CD4-positive, alpha-beta T cell treated with Interleukin-6 for 4 hours (primary cell): ENCODE data around the gene SYVN1.
A peak's percentile ranks its signal among the peaks of the same experiment; 100 is the strongest.
"Not testable (repeated sequence)": the region's sequence is repeated elsewhere in the genome, so short reads cannot be mapped to it uniquely, and the experiment has no call there.

ENCODE experiments used
- DNase-seq: peaks from one replicate; pipeline ENCODE4 v3.0.0-alpha.2; 2020; ENCODE audit warnings: mixed read lengths

The SYVN1 gene

GRCh38 chr11:65126624-65127274, 7.6 kb downstream of the SYVN1 start:
- no peak for DNase-seq

- no peak for DNase-seq
These were observed 8.9 kb downstream of the SYVN1 start for GRCh38 chr11:65125197-65126056.

DNA sequence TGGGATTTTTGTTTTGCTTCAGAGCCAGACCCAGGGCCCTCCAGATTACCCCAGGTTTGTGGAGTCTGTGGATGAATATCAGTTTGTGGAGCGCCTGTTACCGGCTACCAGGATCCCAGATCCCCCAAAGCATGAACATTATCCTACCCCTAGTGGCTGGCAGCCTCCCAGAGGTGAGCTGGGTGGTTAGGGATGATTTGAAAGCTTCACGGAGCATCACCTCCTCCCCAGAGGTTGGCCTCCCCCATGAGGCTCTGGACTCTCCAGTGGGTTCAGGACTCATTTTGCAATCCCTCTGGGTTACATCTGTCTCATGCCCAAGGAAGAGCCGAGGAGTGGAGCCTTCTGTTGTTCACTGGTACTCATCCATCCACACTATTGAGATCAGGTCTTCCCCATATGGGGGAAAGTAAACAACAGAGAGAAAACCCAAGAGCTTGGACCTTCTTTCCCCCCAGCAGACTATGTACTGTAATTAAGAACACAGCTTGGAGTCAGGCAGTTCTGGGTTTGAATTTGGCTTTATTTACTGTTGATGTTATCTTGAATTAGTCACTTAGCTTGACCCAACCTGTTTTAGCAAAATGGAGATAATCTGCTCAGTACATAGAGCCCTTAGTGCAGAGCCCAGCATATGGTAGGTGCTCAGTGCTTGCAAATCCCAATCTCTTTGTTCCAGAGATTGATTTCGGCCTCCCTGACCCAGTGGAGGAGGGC, 9.7 kb downstream of the SYVN1 start:
- no peak for DNase-seq

DNA sequence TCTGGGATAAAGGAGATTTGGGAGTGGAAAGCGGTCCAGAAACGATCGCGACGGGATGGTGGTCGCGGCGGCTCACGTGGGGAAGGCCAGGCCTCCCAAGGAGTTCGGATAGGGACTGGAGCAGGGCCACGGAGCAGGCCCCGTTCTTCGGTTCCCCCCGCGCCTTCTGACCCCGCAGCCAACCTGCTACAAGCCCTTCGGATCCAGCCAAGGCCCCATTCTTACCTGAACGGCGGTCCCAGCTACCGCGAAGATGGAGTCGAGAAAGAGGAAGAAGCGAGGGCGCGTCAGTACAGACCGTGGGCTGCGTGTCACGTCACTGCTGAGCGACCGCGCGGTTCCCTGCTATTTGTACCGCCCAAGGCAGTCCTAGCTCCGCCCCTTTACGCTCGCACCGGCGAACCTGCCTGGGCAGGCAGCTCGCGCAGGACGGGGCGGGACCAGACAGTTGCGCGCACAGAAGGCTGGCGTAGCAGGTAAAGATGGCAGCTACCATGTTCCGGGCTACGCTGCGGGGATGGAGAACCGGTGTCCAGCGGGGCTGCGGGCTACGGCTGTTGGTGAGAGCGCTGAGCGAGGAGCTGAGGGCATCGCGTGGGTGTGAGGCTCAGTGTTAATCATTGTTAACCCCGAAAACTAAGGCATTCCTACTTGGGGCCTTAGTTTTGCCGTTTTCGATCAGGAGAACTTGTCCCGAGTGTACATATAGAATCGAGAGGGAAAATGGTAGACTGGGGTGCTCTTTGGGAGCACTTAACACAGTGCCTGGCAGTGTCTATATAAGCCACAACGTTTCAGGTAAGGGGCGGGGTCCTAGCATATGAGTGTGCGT, 12.2 kb downstream of the SYVN1 start, which contains the start of the genes FAU and MRPL49:
TSS of gene FAU (minus strand) at position 270 of the 832 bp plus-strand sequence. CDS start 321 bp downstream, outside the sequence.
TSS of gene MRPL49 (plus strand) at position 457 of the 832 bp plus-strand sequence. CDS start at position 483, 26 bp downstream.
- peak; percentile 100 for DNase-seq

DNA sequence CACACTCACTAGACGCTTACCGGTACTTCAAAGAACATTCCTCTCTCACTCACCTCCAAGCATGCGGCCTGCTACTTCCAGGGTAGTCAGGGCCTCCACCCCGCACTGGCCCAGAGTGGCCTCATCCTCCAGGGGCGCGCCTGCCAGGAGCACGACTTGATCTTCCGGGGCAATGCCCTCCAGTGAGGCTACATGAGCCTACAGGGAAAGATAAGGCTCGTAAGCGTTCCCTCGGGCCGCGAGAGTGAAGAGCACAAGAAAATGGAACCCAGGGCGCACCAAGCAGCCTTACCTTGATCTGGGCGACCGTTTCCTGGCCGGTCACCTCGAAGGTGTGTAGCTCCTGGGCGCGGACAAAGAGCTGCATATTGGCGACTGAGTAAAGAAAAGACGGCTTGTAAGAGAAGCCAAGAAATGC, 12.9 kb downstream of the SYVN1 start:
- DNase-seq, result no peak

DNA sequence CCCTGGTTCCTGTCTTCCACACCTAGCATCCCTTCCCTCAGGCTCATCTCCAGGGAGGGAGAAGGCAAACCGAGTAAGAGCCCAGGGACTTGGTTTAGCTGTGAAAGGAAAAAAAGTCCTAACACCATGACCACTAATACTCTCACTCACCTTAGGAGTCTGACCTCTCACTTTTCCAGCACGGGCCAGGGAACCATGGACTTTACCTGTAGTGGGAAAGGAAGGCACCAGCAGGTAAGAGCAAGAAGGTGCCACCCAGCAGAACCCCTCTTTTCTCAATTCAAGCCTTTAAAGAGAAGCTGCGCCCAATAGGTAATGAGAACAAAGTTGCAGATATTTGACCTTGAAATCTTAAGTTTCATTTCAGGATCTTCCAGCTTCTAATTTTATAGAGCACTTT, 13.5 kb downstream of the SYVN1 start:
- DNase-seq, result no peak

- no peak for DNase-seq
These were observed 14.7 kb downstream of the SYVN1 start for GRCh38 chr11:65119670-65119995.

DNA sequence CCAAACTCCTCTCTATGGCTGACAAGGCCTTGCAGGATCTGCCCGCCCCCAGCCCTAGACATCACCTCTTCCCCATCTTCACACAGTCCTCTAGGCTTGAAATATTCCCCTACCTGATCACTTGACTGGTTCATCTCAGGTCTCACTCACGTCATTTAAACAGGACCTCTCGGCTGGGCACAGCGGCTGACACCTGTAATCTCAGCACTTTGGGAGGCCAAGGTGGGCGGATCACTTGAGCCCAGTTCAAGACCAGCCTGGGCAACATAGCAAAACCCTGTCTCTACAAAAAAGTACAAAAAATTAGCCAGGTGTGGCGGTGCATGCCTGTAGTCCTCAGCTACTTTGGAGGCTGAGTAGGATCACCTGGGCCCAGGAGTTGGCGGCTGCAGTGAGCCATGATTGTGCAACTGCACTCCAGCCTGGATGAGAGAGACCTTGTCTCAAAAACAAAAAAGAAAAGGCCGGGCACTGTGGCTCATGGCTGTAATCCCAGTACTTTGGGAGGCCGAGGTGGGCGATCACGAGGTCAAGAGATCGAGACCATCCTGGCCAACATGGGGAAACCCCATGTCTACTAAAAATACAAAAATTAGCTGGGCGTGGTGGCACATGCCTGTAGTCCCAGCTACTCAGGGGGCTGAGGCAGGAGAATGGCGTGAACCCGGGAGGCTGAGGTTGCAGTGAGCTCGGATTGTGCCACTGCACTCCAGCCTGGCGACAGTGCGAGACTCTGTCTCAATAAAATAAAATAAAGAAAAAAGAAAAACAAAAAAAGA, 15.2 kb downstream of the SYVN1 start:
- DNase-seq, result not testable (repeated sequence)

GRCh38 chr11:65118097-65118837, 16.1 kb downstream of the SYVN1 start:
- no peak for DNase-seq

DNA sequence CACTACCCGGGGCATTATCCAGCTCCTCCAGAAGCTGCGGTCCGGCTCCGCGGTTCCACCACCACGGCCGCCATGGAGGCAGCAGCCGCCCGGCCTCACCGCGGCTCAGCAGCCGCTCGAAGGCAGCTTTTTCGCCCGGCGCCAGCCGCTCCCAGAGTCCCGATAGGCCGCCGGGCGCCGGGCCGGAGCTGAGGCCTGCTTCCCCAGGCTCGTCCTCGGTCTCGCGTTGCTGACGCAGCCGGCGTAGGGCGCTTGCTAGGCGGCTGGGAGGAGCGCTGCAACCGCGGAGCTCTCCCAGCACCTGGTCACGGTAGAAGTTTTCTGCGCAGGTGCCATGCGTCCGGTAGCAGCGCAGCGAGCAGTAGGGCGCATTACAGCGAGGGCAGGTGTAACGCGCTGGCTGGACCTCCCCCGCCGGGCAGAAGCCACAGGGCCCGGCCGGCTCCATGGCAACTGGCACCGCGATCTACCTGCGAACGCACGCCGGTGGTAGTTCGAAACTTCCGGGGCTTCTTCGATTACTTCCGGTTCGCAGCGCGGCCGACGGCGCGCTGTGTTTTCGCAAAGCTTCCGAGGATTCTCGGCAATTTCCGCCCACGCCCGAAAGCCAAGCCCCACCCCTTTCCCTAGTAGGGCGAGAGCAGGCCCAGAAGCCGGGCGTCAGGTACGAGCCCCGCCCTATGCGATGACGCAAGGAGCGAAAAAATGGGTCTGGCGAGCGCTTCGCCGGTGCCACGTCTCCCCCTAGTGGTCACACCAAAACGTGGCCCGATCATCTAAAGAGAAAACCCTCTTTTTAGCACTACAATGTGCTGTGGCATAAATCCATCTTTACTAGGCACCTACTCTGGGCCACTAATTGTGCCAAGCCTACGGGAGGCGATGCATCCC, 16.9 kb downstream of the SYVN1 start, which contains the start of gene ZNHIT2:
TSS of gene ZNHIT2 (minus strand) at position 496 of the 891 bp plus-strand sequence. CDS start at position 448, 48 bp downstream.
- DNase-seq, result peak; percentile 100

- peak; percentile 64 for DNase-seq
These were observed 17.7 kb downstream of the SYVN1 start for GRCh38 chr11:65116370-65117205.

GRCh38 chr11:65115361-65116082, 18.8 kb downstream of the SYVN1 start:
- no peak for DNase-seq

DNA sequence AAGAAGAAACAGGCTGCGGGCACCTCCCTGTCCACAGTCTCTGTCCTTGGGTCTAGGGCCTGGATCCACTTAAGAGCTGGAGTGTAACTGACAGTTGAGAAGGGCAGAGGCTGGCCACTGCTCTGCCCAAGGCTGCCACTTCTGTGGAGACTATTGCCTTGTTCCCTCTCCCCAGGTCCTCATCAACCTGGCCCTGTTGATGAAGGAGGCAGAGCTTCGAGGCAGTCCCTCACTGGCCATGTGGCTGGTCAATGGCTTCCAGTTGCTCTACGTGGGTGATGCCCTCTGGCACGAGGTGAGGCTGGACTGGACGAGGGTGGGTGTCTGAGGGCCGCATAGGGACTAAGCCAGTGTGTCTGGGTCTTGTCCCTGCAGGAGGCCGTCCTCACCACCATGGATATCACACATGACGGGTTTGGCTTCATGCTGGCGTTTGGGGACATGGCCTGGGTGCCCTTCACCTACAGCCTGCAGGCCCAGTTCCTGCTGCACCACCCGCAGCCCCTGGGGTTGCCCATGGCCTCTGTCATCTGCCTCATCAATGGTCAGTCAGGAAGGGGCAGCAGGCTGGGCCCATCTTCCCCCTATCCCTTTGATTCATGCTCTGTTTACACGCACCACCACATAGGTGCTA, 19.7 kb downstream of the SYVN1 start:
- no peak for DNase-seq

DNA sequence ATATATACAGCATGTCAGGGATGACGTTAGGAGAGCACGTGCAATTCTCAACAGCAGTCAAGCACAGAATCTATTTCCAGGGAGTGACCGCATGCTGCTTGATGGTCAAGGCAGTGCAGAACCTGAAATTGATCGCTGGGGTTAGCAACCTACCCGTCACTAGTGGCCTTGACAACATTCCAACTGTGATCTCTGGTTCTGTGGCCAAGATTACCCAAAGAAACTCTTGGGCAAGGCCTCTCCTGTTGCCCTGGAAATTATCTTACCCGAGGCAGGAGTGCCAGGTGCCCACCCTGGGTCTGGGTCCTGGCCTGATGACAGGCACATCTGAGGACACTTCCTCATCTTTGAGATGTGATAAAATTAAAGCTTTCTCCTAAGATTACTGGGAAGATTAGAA, 20.5 kb downstream of the SYVN1 start:
- no peak for DNase-seq

GRCh38 chr11:65113361-65113756, 21.0 kb downstream of the SYVN1 start:
- no peak for DNase-seq

DNA sequence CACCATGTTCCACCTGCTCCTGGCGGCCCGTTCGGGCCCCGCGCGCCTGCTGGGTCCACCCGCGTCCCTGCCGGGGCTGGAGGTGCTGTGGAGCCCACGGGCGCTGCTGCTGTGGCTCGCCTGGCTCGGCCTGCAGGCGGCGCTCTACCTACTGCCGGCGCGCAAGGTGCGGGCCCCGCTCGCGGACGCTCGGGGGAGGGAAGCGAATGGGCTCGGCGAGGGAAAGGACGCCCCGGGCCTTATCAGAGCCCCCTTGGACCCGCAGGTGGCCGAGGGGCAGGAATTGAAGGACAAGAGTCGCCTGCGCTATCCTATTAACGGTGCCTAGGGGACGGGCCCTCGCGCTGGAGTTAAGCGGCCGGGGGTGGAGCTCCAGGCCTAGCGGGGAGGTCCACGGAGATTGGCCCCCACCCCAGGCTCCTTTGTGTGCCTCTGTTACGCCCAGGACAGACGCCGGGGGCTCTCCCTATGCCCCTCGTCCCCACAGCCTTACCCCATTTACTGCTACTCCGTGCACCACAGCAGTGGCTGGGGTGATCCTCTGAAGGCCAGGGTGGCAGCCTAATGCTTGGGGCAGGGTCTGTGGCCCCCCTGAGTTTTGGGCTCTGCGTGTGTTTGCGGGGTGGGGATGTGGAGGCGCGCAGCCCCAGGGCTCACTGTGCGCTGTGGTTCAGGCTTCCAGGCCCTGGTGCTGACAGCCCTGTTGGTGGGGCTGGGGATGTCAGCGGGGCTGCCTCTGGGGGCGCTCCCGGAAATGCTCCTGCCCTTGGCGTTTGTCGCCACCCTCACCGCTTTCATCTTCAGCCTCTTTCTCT, 21.6 kb downstream of the SYVN1 start:
- peak; percentile 85 for DNase-seq
